ENCODE measurements around the gene CLCN1. TPM values are rescaled to one million over a fixed set of nuclear protein-coding genes. Genes with fewer than 3 reads are reported as not detected.

Gene CLCN1
- total RNA-seq, 2 experiments from 2014 or later = not detected

- Histone ChIP-seq H3K79me2 (ENCODE audit: insufficient read depth, low read depth, low read length) (no peaks in the 10 kb centered on the region), H3K36me3 (ENCODE audit: insufficient read depth, low read length) (no peaks in the 10 kb centered on the region), H3K4me2 (ENCODE audit: low read length) (no peak overlapping the region), H3K4me1 (ENCODE audit: insufficient read depth, low read length, poor library complexity, severe bottlenecking) (no peaks in the 10 kb centered on the region), H2AFZ (ENCODE audit: low read length) (no peak overlapping the region), H3K4me3 (ENCODE audit: low read depth, low read length, poor library complexity, severe bottlenecking) (no peak overlapping the region), H3K9me2 (ENCODE audit: insufficient read depth, low read length) (no peaks in the 10 kb centered on the region), H3K27ac (ENCODE audit: low read depth, low read length, poor library complexity, severe bottlenecking) (no peak overlapping the region), H4K20me1 (ENCODE audit: insufficient read depth, low read length) (no peaks in the 10 kb centered on the region), H3K9me3 (ENCODE audit: low read length) (no peaks in the 10 kb centered on the region)
- DNase-seq (ENCODE audit: low spot score) = no peak
- ChIA-PET POLR2A (interaction anchor here (1.0 kb wide), 1 partner anchor 41 kb away, joined by 3 read pairs; no protein-coding TSS in a partner anchor), CTCF (ENCODE audit: unreplicated experiment) (no interaction called here)
- TF ChIP-seq CTCF (conservative IDR thresholded peaks at IDR 0.05; ENCODE audit: low read length) (no peak), EZH2phosphoT487 (IDR thresholded peaks at IDR 0.05; ENCODE audit: borderline replicate concordance, low read depth, low read length) (no peak)
- no TSS peak for BruUV-seq (replicated peaks)
- intact Hi-C loops (cut with micrococcal nuclease; ENCODE audit: unreplicated experiment) = no loop called here
Observed at GRCh38 chr7:143390104-143390772, 74.3 kb downstream of the CLCN1 start.

DNA sequence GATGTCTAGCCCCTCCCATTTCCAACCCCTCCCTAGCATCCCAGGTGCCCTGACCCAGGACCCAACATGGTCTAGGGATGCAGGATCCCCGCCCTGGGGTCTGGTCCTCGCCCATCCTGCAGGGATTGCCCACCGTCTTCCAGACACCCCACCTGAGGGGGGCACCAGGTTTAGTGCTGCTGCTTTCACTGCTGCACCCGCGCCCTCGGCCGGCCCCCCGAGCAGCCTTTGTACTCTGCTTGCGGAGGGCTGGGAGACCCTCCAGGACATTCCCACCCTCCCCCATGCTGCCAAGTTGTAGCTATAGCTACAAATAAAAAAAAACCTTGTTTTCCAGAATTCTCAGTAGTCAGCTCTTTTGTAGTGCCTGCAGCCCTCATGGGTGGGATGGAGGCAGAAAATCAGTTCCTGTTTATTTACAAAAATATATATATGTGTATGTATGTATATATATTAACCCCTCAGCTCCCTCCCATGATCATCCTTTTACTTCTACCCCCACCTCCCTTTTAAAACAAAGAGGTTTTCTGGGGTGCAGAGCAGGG is 74.9 kb downstream of the CLCN1 start:
- Histone ChIP-seq H2AFZ (ENCODE audit: low read length) (no peak overlapping the region), H3K9me3 (ENCODE audit: low read length) (no peaks in the 10 kb centered on the region), H3K4me3 (ENCODE audit: low read depth, low read length, poor library complexity, severe bottlenecking) (no peak overlapping the region), H3K4me1 (ENCODE audit: insufficient read depth, low read length, poor library complexity, severe bottlenecking) (no peaks in the 10 kb centered on the region), H3K9me2 (ENCODE audit: insufficient read depth, low read length) (no peaks in the 10 kb centered on the region), H3K27ac (ENCODE audit: low read depth, low read length, poor library complexity, severe bottlenecking) (no peak overlapping the region), H3K36me3 (ENCODE audit: insufficient read depth, low read length) (no peaks in the 10 kb centered on the region), H3K79me2 (ENCODE audit: insufficient read depth, low read depth, low read length) (no peaks in the 10 kb centered on the region), H3K4me2 (ENCODE audit: low read length) (no peak overlapping the region), H4K20me1 (ENCODE audit: insufficient read depth, low read length) (no peaks in the 10 kb centered on the region)
- intact Hi-C loops (cut with micrococcal nuclease; ENCODE audit: unreplicated experiment) = no loop called here
- DNase-seq (ENCODE audit: low spot score) = no peak
- CTCF ChIA-PET (ENCODE audit: unreplicated experiment) = no interaction called here
- BruUV-seq (replicated peaks) = no TSS peak
- TF ChIP-seq EZH2phosphoT487 (IDR thresholded peaks at IDR 0.05; ENCODE audit: borderline replicate concordance, low read depth, low read length) (no peak), CTCF (conservative IDR thresholded peaks at IDR 0.05; ENCODE audit: low read length) (no peak)
- POLR2A ChIA-PET = interaction anchor here (1.0 kb wide), 1 partner anchor 41 kb away, joined by 3 read pairs; no protein-coding TSS in a partner anchor

Measured in OCI-LY7 (cell line).